OCI-LY1 (cell line): ENCODE results near the gene TMEM207.

Experiments
- H2AFZ ChIP-seq: fragments of 200-600 bp; sonication (generic), shearing (Covaris generic); 2 replicates; pipeline ENCODE4 v1.6.0; 2014; ENCODE audit warnings: antibody characterized with exemption, mild to moderate bottlenecking, low read length
- H3F3A ChIP-seq: fragments of 200-600 bp; sonication (generic), shearing (Covaris generic); 2 replicates; pipeline ENCODE4 v1.6.0; 2014; ENCODE audit warnings: mild to moderate bottlenecking, antibody characterized with exemption, low read length, moderate library complexity; ENCODE audit not compliant: insufficient read depth
- H3K27ac ChIP-seq: fragments of 200-600 bp; sonication (generic); 2 replicates; pipeline ENCODE4 v1.5.1; 2014; ENCODE audit warnings: low read length, mixed run types, mild to moderate bottlenecking, low read depth; ENCODE audit not compliant: poor library complexity, severe bottlenecking
- H3K27me3 ChIP-seq: fragments of 200-600 bp; sonication (generic); 2 replicates; pipeline ENCODE4 v1.6.0; 2014; ENCODE audit warnings: antibody characterized with exemption, mild to moderate bottlenecking, low read length, moderate library complexity; ENCODE audit not compliant: insufficient read depth
- H3K36me3 ChIP-seq: fragments of 200-600 bp; sonication (generic); 2 replicates; pipeline ENCODE4 v1.6.1; 2014; ENCODE audit warnings: mild to moderate bottlenecking, antibody characterized with exemption, low read length, moderate library complexity, mixed read lengths; ENCODE audit not compliant: insufficient read depth
- H3K4me1 ChIP-seq: fragments of 200-600 bp; sonication (generic); 2 replicates; pipeline ENCODE4 v1.5.1; 2014; ENCODE audit warnings: mild to moderate bottlenecking, low read length, moderate library complexity; ENCODE audit not compliant: insufficient read depth, severe bottlenecking
- H3K4me2 ChIP-seq: fragments of 200-600 bp; sonication (generic), shearing (Covaris generic); 2 replicates; pipeline ENCODE4 v1.6.1; 2014; ENCODE audit warnings: low read length
- H3K4me3 ChIP-seq: fragments of 200-600 bp; sonication (generic); 2 replicates; pipeline ENCODE4 v1.5.1; 2014; ENCODE audit warnings: low read length, low read depth, mild to moderate bottlenecking, mixed read lengths; ENCODE audit not compliant: poor library complexity, severe bottlenecking
- H3K79me2 ChIP-seq: fragments of 200-600 bp; shearing (Covaris generic); 2 replicates; pipeline ENCODE4 v1.6.1; 2016; ENCODE audit warnings: mixed run types, low read length, mixed read lengths; ENCODE audit not compliant: insufficient read depth
- H3K9ac ChIP-seq: fragments of 200-600 bp; sonication (generic), shearing (Covaris generic); 2 replicates; pipeline ENCODE4 v1.6.1; 2014; ENCODE audit warnings: mild to moderate bottlenecking, low read length, mixed read lengths
- H3K9me2 ChIP-seq: fragments of 200-600 bp; sonication (generic), shearing (Covaris generic); 2 replicates; pipeline ENCODE4 v1.6.1; 2014; ENCODE audit warnings: low read depth, mild to moderate bottlenecking, low read length, mixed read lengths
- H3K9me3 ChIP-seq: fragments of 200-600 bp; shearing (Covaris generic); 2 replicates; pipeline ENCODE4 v1.6.1; 2014; ENCODE audit warnings: low read length, mixed read lengths
- H4K20me1 ChIP-seq: fragments of 200-600 bp; sonication (generic), shearing (Covaris generic); 2 replicates; pipeline ENCODE4 v1.6.0; 2016; ENCODE audit warnings: mild to moderate bottlenecking, low read length; ENCODE audit not compliant: insufficient read depth
- EZH2 ChIP-seq: fragments of 200-600 bp; sonication (generic), shearing (Covaris generic); IDR thresholded peaks from 2 replicates; pipeline ENCODE4 v1.8.0; 2017; ENCODE audit warnings: borderline replicate concordance, mixed run types, mild to moderate bottlenecking, antibody characterized with exemption, low read length, moderate library complexity, mixed read lengths
- TF ChIP-seq, protein P1 (sequence below): fragments of 200-600 bp; sonication (generic), shearing (Covaris generic); IDR thresholded peaks from 2 replicates; pipeline ENCODE4 v1.5.1; 2017; ENCODE audit warnings: mild to moderate bottlenecking, antibody characterized with exemption, low read length, moderate library complexity, mixed read lengths

Gene TMEM207

DNA sequence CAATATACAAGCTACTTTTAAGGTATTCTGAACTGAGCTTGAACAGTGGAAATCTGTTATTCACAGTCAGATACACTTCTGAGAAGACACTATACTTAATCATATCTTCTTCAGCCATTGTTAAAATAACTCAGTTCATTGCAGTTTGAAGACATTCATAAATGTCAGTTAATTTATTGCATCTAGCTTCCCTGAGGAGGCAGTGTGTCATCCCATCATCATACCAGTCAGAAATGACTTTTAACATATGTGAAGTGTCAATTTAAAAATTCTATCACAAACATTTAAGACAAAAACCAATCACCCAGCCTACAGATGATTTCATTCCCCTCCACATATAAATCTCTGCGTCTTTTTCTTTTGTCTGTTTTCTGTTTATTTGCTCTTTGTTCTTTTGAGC, 7.5 kb downstream of the TMEM207 start:
- Histone ChIP-seq H2AFZ (no peak overlapping the region), H3K4me1 (no peaks in the 10 kb centered on the region), H3K4me3 (no peak overlapping the region), H3K79me2 (no peaks in the 10 kb centered on the region), H3K4me2 (no peak overlapping the region), H3K36me3 (no peaks in the 10 kb centered on the region), H3K9ac (no peak overlapping the region), H3F3A (no peaks in the 10 kb centered on the region), H3K9me2 (no peaks in the 10 kb centered on the region), H3K27me3 (no peaks in the 10 kb centered on the region), H3K27ac (no peak overlapping the region), H4K20me1 (no peaks in the 10 kb centered on the region), H3K9me3 (no peaks in the 10 kb centered on the region)
- TF ChIP-seq EZH2, result no peak
- TF ChIP-seq, protein P1, sequence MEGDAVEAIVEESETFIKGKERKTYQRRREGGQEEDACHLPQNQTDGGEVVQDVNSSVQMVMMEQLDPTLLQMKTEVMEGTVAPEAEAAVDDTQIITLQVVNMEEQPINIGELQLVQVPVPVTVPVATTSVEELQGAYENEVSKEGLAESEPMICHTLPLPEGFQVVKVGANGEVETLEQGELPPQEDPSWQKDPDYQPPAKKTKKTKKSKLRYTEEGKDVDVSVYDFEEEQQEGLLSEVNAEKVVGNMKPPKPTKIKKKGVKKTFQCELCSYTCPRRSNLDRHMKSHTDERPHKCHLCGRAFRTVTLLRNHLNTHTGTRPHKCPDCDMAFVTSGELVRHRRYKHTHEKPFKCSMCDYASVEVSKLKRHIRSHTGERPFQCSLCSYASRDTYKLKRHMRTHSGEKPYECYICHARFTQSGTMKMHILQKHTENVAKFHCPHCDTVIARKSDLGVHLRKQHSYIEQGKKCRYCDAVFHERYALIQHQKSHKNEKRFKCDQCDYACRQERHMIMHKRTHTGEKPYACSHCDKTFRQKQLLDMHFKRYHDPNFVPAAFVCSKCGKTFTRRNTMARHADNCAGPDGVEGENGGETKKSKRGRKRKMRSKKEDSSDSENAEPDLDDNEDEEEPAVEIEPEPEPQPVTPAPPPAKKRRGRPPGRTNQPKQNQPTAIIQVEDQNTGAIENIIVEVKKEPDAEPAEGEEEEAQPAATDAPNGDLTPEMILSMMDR, result no peak

DNA sequence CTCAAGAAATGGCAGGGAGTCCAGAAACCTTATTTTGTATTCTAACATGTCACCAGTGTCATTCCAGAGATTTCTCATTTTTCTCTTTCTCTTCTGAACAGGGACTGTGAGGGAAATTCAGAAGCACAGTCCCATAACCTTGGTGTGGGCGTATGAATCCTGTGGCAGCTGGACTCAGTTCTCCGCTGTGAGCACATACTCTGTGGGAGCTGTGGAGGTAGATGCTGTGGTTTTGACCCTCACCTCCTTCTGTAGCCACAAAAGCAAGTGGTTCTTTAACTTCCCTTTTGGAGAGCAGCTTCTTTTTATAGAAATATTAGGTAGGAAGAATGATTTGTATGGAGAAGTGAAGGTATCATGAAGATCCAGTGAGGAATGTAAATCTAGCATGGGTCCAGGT, 13.4 kb downstream of the TMEM207 start:
- H3K27ac ChIP-seq, result no peak overlapping the region
- TF ChIP-seq, protein P1, result no peak
- no peak for TF ChIP-seq EZH2
- no peaks in the 10 kb centered on the region for H3K9me2 ChIP-seq
- H2AFZ ChIP-seq, result no peak overlapping the region
- H3K4me2 ChIP-seq, result no peak overlapping the region
- H3F3A ChIP-seq, result no peaks in the 10 kb centered on the region
- no peaks in the 10 kb centered on the region for H3K79me2 ChIP-seq
- H3K4me3 ChIP-seq, result no peak overlapping the region
- no peaks in the 10 kb centered on the region for H3K36me3 ChIP-seq
- no peaks in the 10 kb centered on the region for H3K4me1 ChIP-seq
- no peaks in the 10 kb centered on the region for H3K9me3 ChIP-seq
- no peaks in the 10 kb centered on the region for H3K27me3 ChIP-seq
- H4K20me1 ChIP-seq, result no peaks in the 10 kb centered on the region
- H3K9ac ChIP-seq, result no peak overlapping the region

DNA sequence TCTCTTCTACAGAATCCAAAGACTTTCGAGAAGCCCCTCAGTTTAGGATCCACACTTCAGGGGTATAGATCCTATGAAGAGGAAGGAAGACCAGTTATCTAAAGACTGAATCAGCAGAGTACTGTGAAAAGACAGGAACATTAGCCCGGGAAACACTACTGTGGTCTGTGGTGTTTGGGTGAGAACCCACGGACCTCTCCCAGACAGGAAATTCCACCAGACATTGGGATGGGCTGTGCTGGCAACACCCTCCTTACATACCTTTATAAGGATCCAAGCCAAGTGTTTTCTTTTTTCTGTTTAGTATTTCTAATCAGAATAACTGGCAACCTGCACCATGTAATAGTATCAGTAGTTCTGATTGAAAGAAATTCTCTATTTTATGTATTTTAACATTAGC, 14.1 kb downstream of the TMEM207 start:
- Histone ChIP-seq H3F3A (no peaks in the 10 kb centered on the region), H4K20me1 (no peaks in the 10 kb centered on the region), H2AFZ (no peak overlapping the region), H3K9me3 (no peaks in the 10 kb centered on the region), H3K4me1 (no peaks in the 10 kb centered on the region), H3K27ac (no peak overlapping the region), H3K79me2 (no peaks in the 10 kb centered on the region), H3K4me2 (no peak overlapping the region), H3K27me3 (no peaks in the 10 kb centered on the region), H3K4me3 (no peak overlapping the region), H3K9me2 (no peaks in the 10 kb centered on the region), H3K36me3 (no peaks in the 10 kb centered on the region), H3K9ac (no peak overlapping the region)
- TF ChIP-seq, protein P1, result no peak
- no peak for TF ChIP-seq EZH2
